ENCODE data around the gene C5orf22.
"Not testable (repeated sequence)": the region's sequence is repeated elsewhere in the genome, so short reads cannot be mapped to it uniquely, and the experiment has no call there.

Gene C5orf22

GRCh38 chr5:31537851-31538250 lies 5.8 kb downstream of the C5orf22 start:
- TF ChIP-seq CTCF (IDR thresholded peaks at IDR 0.05; ENCODE audit: low read depth, low read length, missing control alignments): no peak
- H3K4me3 ChIP-seq (replicated peaks; ENCODE audit: low read depth, low read length): no peak overlapping the region
- no peak for DNase-seq (ENCODE audit: extremely low read depth, low read depth)

- not testable (repeated sequence) for H3K4me3 ChIP-seq (replicated peaks; ENCODE audit: low read depth, low read length); DNase-seq (ENCODE audit: extremely low read depth, low read depth)
Observed at GRCh38 chr5:31549114-31549513, 17.0 kb downstream of the C5orf22 start.

GRCh38 chr5:31551878-31552277 lies 19.8 kb downstream of the C5orf22 start:
- TF ChIP-seq CTCF (IDR thresholded peaks at IDR 0.05; ENCODE audit: low read depth, low read length, missing control alignments): no peak
- DNase-seq (ENCODE audit: extremely low read depth, low read depth): no peak
- no peak overlapping the region for H3K4me3 ChIP-seq (replicated peaks; ENCODE audit: low read depth, low read length)

GRCh38 chr5:31553863-31554262 lies 21.8 kb downstream of the C5orf22 start:
- no peak for DNase-seq (ENCODE audit: extremely low read depth, low read depth)
- H3K4me3 ChIP-seq (replicated peaks; ENCODE audit: low read depth, low read length): no peak overlapping the region
- no peak for TF ChIP-seq CTCF (IDR thresholded peaks at IDR 0.05; ENCODE audit: low read depth, low read length, missing control alignments)

- TF ChIP-seq CTCF (IDR thresholded peaks at IDR 0.05; ENCODE audit: low read depth, low read length, missing control alignments): no peak
- H3K4me3 ChIP-seq (replicated peaks; ENCODE audit: low read depth, low read length): no peak overlapping the region
- no peak for DNase-seq (ENCODE audit: extremely low read depth, low read depth)
Observed at GRCh38 chr5:31554552-31554951, 22.5 kb downstream of the C5orf22 start.

GRCh38 chr5:31556461-31556860 lies 24.4 kb downstream of the C5orf22 start:
- no peak for DNase-seq (ENCODE audit: extremely low read depth, low read depth)

GRCh38 chr5:31559942-31560341 lies 27.8 kb downstream of the C5orf22 start:
- no peak for TF ChIP-seq CTCF (IDR thresholded peaks at IDR 0.05; ENCODE audit: low read depth, low read length, missing control alignments)
- no peak overlapping the region for H3K4me3 ChIP-seq (replicated peaks; ENCODE audit: low read depth, low read length)
- no peak for DNase-seq (ENCODE audit: extremely low read depth, low read depth)

More at GRCh38 chr5:31556461-31556860, 24.4 kb downstream of the C5orf22 start:
- no peak overlapping the region for H3K4me3 ChIP-seq (replicated peaks; ENCODE audit: low read depth, low read length)
- no peak for TF ChIP-seq CTCF (IDR thresholded peaks at IDR 0.05; ENCODE audit: low read depth, low read length, missing control alignments)
